Measurements from ENCODE around the gene ATP10D. TPM values are rescaled to one million over a fixed set of nuclear protein-coding genes. Genes with fewer than 3 reads are reported as not detected.

The ATP10D gene
- total RNA-seq: 10 to 100 TPM; 35.3 to 55.6 (median 43.8) TPM

GRCh38 chr4:47485047-47485692 is at the start of gene ATP10D:
TSS of gene ATP10D (plus strand) at chr4:47485275. CDS start at chr4:47512541, 27,266 bp downstream.
- peak in 4 of 6 experiments; percentile 14 to 31 (median 24) for TF ChIP-seq CTCF (IDR thresholded peaks at IDR 0.05)
- peak; percentile 56 to 97 for TF ChIP-seq POLR2A (IDR thresholded peaks at IDR 0.05)
- H3K4me1 ChIP-seq: peaks cover 6 to 18% of the 10 kb centered on the region in 2 donors
- H3K36me3 ChIP-seq: no peaks in the 10 kb centered on the region
- intact Hi-C loops (cut with DNase I): no loop called here
- no peaks in the 10 kb centered on the region for H3K9me3 ChIP-seq
- DNase-seq: peak; percentile 97
- H3K4me3 ChIP-seq (replicated peaks in 1 of 3): peak within 1 kb of the TSS; percentile 3 to 50 (median 41)
- H3K27ac ChIP-seq: peak within 1 kb of the TSS; percentile 89 to 92 (median 89)
- no peaks in the 10 kb centered on the region for H3K27me3 ChIP-seq
- WGBS, 2 donors: 1 to 2% methylated on average over 31 to 34 of the region's 34 CpGs

DNA sequence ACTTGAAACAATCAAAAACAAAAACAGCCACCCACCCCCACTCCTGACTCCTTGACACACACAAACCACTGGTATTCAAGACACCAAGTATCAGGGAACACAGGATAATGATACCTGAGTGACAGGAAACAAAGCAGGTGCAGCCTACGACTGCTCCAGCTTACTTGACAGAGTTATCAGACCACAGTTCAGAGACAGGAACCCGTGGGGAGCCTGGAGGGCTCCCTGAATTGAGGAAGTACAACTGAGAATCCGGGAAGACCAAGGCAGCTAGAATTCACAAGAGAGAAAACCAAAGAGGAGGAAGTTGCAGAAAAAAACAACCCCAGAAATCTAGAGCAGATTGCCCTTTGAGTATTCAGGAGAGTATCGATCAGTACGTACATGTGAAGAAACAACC is 42.1 kb upstream of the ATP10D start:
- DNase-seq: no peak
- TF ChIP-seq CTCF (IDR thresholded peaks at IDR 0.05) (no peak), POLR2A (IDR thresholded peaks at IDR 0.05) (no peak)

GRCh38 chr4:47444031-47444430 is 41.0 kb upstream of the ATP10D start:
- Histone ChIP-seq H3K27me3 (no peaks in the 10 kb centered on the region), H3K27ac (no peak overlapping the region), H3K4me3 (replicated peaks in 1 of 3) (no peak overlapping the region), H3K9me3 (no peaks in the 10 kb centered on the region), H3K4me1 (no peaks in the 10 kb centered on the region), H3K36me3 (no peaks in the 10 kb centered on the region)
- DNase-seq: no peak
- intact Hi-C loops (cut with DNase I): no loop called here
- no peak for TF ChIP-seq CTCF (IDR thresholded peaks at IDR 0.05)
- TF ChIP-seq POLR2A (IDR thresholded peaks at IDR 0.05): no peak
- WGBS, 2 donors: 95 to 96% methylated on average over 2 of the region's 2 CpGs

More for the DNA sequence above, 42.1 kb upstream of the ATP10D start:
- no peaks in the 10 kb centered on the region for H3K9me3 ChIP-seq
- intact Hi-C loops (cut with DNase I): no loop called here
- H3K4me1 ChIP-seq: no peaks in the 10 kb centered on the region
- H3K27me3 ChIP-seq: no peaks in the 10 kb centered on the region
- 83 to 86% methylated on average over 5 of the region's 5 CpGs for WGBS, 2 donors
- H3K36me3 ChIP-seq: no peaks in the 10 kb centered on the region
- no peak overlapping the region for H3K27ac ChIP-seq
- H3K4me3 ChIP-seq (replicated peaks in 1 of 3): no peak overlapping the region

DNA sequence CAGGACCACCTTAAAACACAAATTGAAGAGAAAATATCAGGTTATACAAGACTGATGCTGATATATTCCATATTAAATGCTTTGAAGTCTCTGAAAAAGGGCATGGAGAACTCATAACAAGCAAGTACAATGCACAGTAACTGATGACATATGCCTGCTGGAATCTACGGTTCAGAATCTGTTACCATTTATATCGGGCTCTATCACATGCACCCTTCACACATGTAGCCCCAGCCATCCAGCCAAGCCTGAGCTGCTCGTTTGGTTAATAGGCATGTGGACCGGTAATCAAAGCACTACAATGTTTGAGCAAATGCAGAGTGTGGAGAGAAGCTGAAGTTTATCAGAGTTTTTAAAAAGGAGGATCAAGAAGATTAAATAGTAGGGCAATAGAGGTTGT is 33.4 kb upstream of the ATP10D start:
- TF ChIP-seq CTCF (IDR thresholded peaks at IDR 0.05) (no peak), POLR2A (IDR thresholded peaks at IDR 0.05) (no peak)
- WGBS, 2 donors: 67 to 96% methylated on average over 4 of the region's 4 CpGs
- intact Hi-C loops (cut with DNase I): no loop called here
- Histone ChIP-seq H3K27me3 (no peaks in the 10 kb centered on the region), H3K4me3 (replicated peaks in 1 of 3) (no peak overlapping the region), H3K27ac (no peak overlapping the region), H3K4me1 (peaks cover 0 to 3% of the 10 kb centered on the region in 2 donors), H3K9me3 (no peaks in the 10 kb centered on the region), H3K36me3 (peaks cover 8% of the 10 kb centered on the region in 2 donors)
- no peak for DNase-seq

- no peak for DNase-seq
- H3K36me3 ChIP-seq: no peaks in the 10 kb centered on the region
- 8 to 15% methylated on average over 6 of the region's 6 CpGs for WGBS, 2 donors
- peaks cover 0 to 9% of the 10 kb centered on the region in 2 donors for H3K4me1 ChIP-seq
- H3K9me3 ChIP-seq: no peaks in the 10 kb centered on the region
- no peaks in the 10 kb centered on the region for H3K27me3 ChIP-seq
- H3K27ac ChIP-seq: peak overlapping the region in 2 of 3 donors; percentile 79 to 91
- intact Hi-C loops (cut with DNase I): no loop called here
- TF ChIP-seq POLR2A (IDR thresholded peaks at IDR 0.05): no peak
- no peak for TF ChIP-seq CTCF (IDR thresholded peaks at IDR 0.05)
- peak overlapping the region; percentile 34 to 60 (median 53) for H3K4me3 ChIP-seq (replicated peaks in 1 of 3)
Measured at GRCh38 chr4:47462799-47463234, 22.3 kb upstream of the ATP10D start.
